ENCODE results near the gene KLLN.

DNA sequence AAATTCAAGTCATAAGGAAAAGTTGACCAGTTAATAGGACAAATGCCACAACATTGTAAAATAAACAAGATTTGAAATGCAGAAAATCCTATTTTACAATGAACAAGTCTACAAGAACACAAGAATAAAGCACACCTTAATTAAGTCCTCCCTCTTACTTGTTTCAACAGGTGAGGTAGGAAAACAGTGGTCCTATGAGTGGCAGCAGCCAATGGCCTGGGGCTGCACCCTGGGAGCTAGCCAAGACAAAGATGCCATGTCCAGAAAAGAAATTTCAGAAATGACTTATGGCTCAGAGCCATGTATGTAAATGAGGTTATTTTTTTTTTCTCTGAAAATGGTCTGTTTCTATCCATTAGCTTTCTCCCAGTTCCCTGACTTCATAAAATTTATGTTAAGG is 14.3 kb downstream of the KLLN start:
- no peak for TF ChIP-seq NCOR1 (IDR thresholded peaks at IDR 0.05)
- TF ChIP-seq, protein P1, sequence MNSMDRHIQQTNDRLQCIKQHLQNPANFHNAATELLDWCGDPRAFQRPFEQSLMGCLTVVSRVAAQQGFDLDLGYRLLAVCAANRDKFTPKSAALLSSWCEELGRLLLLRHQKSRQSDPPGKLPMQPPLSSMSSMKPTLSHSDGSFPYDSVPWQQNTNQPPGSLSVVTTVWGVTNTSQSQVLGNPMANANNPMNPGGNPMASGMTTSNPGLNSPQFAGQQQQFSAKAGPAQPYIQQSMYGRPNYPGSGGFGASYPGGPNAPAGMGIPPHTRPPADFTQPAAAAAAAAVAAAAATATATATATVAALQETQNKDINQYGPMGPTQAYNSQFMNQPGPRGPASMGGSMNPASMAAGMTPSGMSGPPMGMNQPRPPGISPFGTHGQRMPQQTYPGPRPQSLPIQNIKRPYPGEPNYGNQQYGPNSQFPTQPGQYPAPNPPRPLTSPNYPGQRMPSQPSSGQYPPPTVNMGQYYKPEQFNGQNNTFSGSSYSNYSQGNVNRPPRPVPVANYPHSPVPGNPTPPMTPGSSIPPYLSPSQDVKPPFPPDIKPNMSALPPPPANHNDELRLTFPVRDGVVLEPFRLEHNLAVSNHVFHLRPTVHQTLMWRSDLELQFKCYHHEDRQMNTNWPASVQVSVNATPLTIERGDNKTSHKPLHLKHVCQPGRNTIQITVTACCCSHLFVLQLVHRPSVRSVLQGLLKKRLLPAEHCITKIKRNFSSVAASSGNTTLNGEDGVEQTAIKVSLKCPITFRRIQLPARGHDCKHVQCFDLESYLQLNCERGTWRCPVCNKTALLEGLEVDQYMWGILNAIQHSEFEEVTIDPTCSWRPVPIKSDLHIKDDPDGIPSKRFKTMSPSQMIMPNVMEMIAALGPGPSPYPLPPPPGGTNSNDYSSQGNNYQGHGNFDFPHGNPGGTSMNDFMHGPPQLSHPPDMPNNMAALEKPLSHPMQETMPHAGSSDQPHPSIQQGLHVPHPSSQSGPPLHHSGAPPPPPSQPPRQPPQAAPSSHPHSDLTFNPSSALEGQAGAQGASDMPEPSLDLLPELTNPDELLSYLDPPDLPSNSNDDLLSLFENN (IDR thresholded peaks at IDR 0.05; ENCODE audit: low read depth in 2 of 2, low read length in 2 of 2), result no peak
- TF ChIP-seq HDAC6 (IDR thresholded peaks at IDR 0.05; ENCODE audit: low read depth, low read length), result no peak
- no peak for TF ChIP-seq SAFB2 (IDR thresholded peaks at IDR 0.05; ENCODE audit: borderline replicate concordance, low read depth, low read length, severe bottlenecking)
